Measurements from ENCODE around the gene DSCAML1. TPM values are rescaled to one million over a fixed set of nuclear protein-coding genes. Genes with fewer than 3 reads are reported as not detected.

The DSCAML1 gene
- total and polyA plus RNA-seq, 9 of the 15 experiments (the other 6 are each of a cell fraction or from before 2014, with no cell fraction given), result not detected

DNA sequence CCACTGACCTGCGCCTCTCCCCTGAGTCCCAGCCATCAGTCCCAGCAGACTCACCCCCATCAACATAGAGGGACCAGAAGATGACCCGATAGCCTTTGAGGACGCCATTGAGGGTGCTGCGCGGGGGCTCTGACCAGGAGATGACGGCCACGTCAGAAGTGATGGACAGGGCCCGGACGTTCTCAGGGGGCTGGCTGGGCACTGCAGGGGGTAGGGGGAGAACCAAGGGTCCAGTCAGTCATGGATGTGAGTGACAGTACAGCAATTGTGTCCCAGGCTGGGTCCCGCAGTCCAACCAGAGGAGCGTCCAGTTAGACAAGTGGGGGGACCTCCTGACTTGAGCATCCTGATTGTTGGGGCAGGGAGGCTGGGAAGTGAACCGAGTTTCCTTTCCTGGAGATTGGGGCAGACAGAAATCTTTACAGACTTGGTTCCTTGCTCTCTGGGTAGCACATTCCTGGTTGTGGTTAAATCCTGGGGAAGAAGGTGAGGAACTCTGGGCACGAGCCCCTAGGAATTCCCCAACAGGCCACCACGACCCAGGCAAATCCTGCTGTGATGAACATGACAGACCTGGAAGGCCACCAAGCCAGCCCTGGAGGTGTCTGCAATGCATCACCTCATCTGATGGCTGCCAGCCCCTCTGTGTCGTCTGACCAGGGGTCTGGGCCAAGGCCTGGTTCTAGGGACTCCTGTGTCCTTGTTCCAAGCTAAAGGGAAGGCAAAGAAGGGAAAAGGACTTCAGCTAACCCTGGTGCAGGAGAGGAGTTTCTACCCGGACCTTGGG, 335.4 kb downstream of the DSCAML1 start (continued):
- TF ChIP-seq, protein P1, sequence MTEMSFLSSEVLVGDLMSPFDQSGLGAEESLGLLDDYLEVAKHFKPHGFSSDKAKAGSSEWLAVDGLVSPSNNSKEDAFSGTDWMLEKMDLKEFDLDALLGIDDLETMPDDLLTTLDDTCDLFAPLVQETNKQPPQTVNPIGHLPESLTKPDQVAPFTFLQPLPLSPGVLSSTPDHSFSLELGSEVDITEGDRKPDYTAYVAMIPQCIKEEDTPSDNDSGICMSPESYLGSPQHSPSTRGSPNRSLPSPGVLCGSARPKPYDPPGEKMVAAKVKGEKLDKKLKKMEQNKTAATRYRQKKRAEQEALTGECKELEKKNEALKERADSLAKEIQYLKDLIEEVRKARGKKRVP (CRISPR knock-in tag; IDR thresholded peaks at IDR 0.05), result no peak
- no peak for TF ChIP-seq ZNF431 (CRISPR knock-in tag; IDR thresholded peaks at IDR 0.05)
- TF ChIP-seq ZNF57 (CRISPR knock-in tag; IDR thresholded peaks at IDR 0.05), result no peak
- TF ChIP-seq YBX1 (IDR thresholded peaks at IDR 0.05), result no peak
- no peak for TF ChIP-seq ZNF695 (CRISPR knock-in tag; IDR thresholded peaks at IDR 0.05)

DNA sequence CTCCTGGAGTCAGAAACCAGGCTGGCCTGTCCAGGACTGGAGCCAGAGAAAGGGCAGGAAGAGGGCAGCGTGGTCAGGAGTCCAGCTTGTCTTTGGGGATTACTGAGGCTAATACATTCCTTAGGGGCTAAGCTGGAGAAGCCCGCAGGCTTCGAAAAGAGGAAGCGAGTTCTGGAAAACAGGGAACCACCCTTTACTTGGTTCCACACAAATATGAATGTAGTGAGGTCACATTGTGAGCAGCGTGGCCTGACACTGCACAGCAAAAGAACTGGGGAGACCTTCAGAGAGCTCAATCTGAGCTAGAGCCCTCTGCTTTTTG, 337.1 kb downstream of the DSCAML1 start:
- POLR2A ChIA-PET, result interaction anchor here (0.5 to 0.9 kb wide), 3 partner anchors 10 to 192 kb away, joined by 3 to 7 read pairs (median 3); no protein-coding TSS in a partner anchor
- no TSS peak for BruUV-seq (replicated peaks)
- 0% methylated on average over 5 of the region's 5 CpGs for WGBS (ENCODE audit: insufficient coverage, low coverage, missing lambda C conversion rate)
- CTCF ChIA-PET (ENCODE audit: low intra/inter-chr PET ratio), result no interaction called here
- H3K9me3 ChIP-seq (replicated peaks; ENCODE audit: control insufficient read depth, insufficient read depth, low read depth, low read length), result no peaks in the 10 kb centered on the region
- in situ Hi-C loops (cut with MboI) (no loop called here), intact Hi-C loops (cut with micrococcal nuclease) (no loop called here)
- H3K4me1 ChIP-seq (replicated peaks in 1 of 2; ENCODE audit: control insufficient read depth in 2 of 2, insufficient read depth in 2 of 2, low read length in 2 of 2), result no peaks in the 10 kb centered on the region; a peak in 1 of 5 replicates
- TF ChIP-seq CBX2 (IDR thresholded peaks at IDR 0.05; ENCODE audit: insufficient read depth, low read length, poor library complexity, severe bottlenecking) (no peak), SPI1 (IDR thresholded peaks at IDR 0.05; ENCODE audit: borderline replicate concordance, low read depth, low read length) (0 out of 2 replicates have a peak, but pooled peaks have one; percentile 35)
- no peak overlapping the region for H3K27ac ChIP-seq (ENCODE audit: extremely low read depth, low read depth, low read length)
- no peaks in the 10 kb centered on the region for H3K79me2 ChIP-seq (ENCODE audit: control insufficient read depth, insufficient read depth, low read length)
- no peak overlapping the region for H3K4me2 ChIP-seq (ENCODE audit: insufficient read depth, low read length)
- peaks cover 22 to 92% of the 10 kb centered on the region in 2 experiments; a peak in 4 of 5 replicates for H3K27me3 ChIP-seq (ENCODE audit: control insufficient read depth in 2 of 2, insufficient read depth in 2 of 2, low read length in 2 of 2)
- no peaks in the 10 kb centered on the region for H3K9me1 ChIP-seq (ENCODE audit: control insufficient read depth, insufficient read depth, low read length)
- FAIRE-seq (no peak), ATAC-seq (no peak), DNase-seq (ENCODE audit: extremely low read depth in 1 of 4, low spot score in 3 of 4) (no peak)
- no peak overlapping the region for H3K9ac ChIP-seq (ENCODE audit: insufficient read depth in 1 of 2, low read depth in 2 of 2, low read length in 2 of 2)
- H3K36me3 ChIP-seq (ENCODE audit: control insufficient read depth, insufficient read depth, low read length), result no peaks in the 10 kb centered on the region
- no peak overlapping the region for H3K4me3 ChIP-seq
- peaks cover 5% of the 10 kb centered on the region; the same call in 1 of the 2 replicates for H4K20me1 ChIP-seq (replicated peaks; ENCODE audit: control insufficient read depth, insufficient read depth, low read length)
- H2AFZ ChIP-seq (ENCODE audit: low read depth, low read length), result no peak overlapping the region

All from K562 (cell line).